Astrocyte of the spinal cord (primary cell): ENCODE results near the gene MYL6B.
"Not testable (repeated sequence)": the region's sequence is repeated elsewhere in the genome, so short reads cannot be mapped to it uniquely, and the experiment has no call there.

ENCODE experiments used
- DNase-seq: peaks from one replicate; pipeline ENCODE4 v3.0.0; 2011; ENCODE audit warnings: low read depth, low spot score
- H3K4me3 ChIP-seq: 2 replicates; pipeline ENCODE4 v1.5.1; 2011; ENCODE audit warnings: low read depth, mild to moderate bottlenecking, low read length, moderate library complexity
- CTCF ChIP-seq: IDR thresholded peaks from 2 replicates; pipeline ENCODE4 v1.5.1; 2012; ENCODE audit warnings: low read depth, mild to moderate bottlenecking, low read length, inconsistent platforms
- in situ Hi-C: cut with HindIII; loops from 2 replicates; pipeline ENCODE4 v1.10.0; 2017; ENCODE audit warnings: low sequenced_read_pairs

MYL6B gene

GRCh38 chr12:56116267-56117081 lies 35.9 kb upstream of the MYL6B start, which contains the start of gene RPL41:
Gene RPL41, plus strand, starts transcription at chr12:56116633.
- no peak for TF ChIP-seq CTCF
- DNase-seq, result peak; percentile 96
- peak within 1 kb of the TSS; percentile 79 for H3K4me3 ChIP-seq
- in situ Hi-C loops, result no loop called here

GRCh38 chr12:56117082-56117706 lies 35.2 kb upstream of the MYL6B start:
- H3K4me3 ChIP-seq, result peak overlapping the region; percentile 84
- DNase-seq, in situ Hi-C loops: not testable (repeated sequence)

GRCh38 chr12:56117778-56118687 lies 34.4 kb upstream of the MYL6B start, which contains the start of gene ZC3H10:
Gene ZC3H10, plus strand, starts transcription at chr12:56118266. Its CDS starts 2,297 bp downstream, at chr12:56120563.
- DNase-seq, result peak; percentile 100
- in situ Hi-C loops, result no loop called here
- H3K4me3 ChIP-seq, result peak within 1 kb of the TSS; percentile 84
- peak; percentile 67 for TF ChIP-seq CTCF

GRCh38 chr12:56118688-56119357 lies 33.6 kb upstream of the MYL6B start:
- DNase-seq, result no peak
- TF ChIP-seq CTCF, result no peak
- H3K4me3 ChIP-seq, result peak overlapping the region; percentile 84
- in situ Hi-C loops, result no loop called here

GRCh38 chr12:56119361-56119796 lies 33.0 kb upstream of the MYL6B start:
- peak; percentile 87 for DNase-seq
- TF ChIP-seq CTCF, result peak; percentile 77
- H3K4me3 ChIP-seq, result no peak overlapping the region
- in situ Hi-C loops, result no loop called here

GRCh38 chr12:56120158-56120846 lies 32.1 kb upstream of the MYL6B start:
- no peak overlapping the region for H3K4me3 ChIP-seq
- in situ Hi-C loops, result no loop called here
- no peak for DNase-seq
- TF ChIP-seq CTCF, result no peak
